SK-N-SH (cell line): ENCODE measurements around the gene DHX16.

Experiments
- CHD2 ChIP-seq: fragments of 150-350 bp; IDR thresholded peaks from 2 replicates; pipeline ENCODE4 v1.6.1; 2018; ENCODE audit warnings: low read length; ENCODE audit not compliant: partially characterized antibody
- CTCF ChIP-seq: fragments of 200-600 bp; sonication (generic); IDR thresholded peaks from 2 replicates; pipeline ENCODE4 v1.6.1; 2017; ENCODE audit warnings: antibody characterized with exemption, mild to moderate bottlenecking, moderate library complexity
- EP300 ChIP-seq, 2 experiments: IDR thresholded peaks; 2 replicates each; pipeline versions ENCODE4 v1.4.0 to v1.6.1; 2012; ENCODE audit warnings: borderline replicate concordance in 1 of 2, low read depth in 1 of 2, low read length in 1 of 2
- GATA2 ChIP-seq: sonication (generic); formaldehyde crosslinking; IDR thresholded peaks from 2 replicates; pipeline ENCODE4 v1.5.0; 2020; ENCODE audit warnings: mild to moderate bottlenecking, missing genetic modification reagents
- MEF2A ChIP-seq: IDR thresholded peaks from 2 replicates; pipeline ENCODE4 v1.4.0; 2012; ENCODE audit warnings: low read depth, borderline replicate concordance
- POLR2AphosphoS5 ChIP-seq: IDR thresholded peaks from 2 replicates; pipeline ENCODE4 v1.6.1; 2012; ENCODE audit warnings: low read depth, low read length
- REST ChIP-seq: IDR thresholded peaks from 2 replicates; pipeline ENCODE4 v1.6.1; 2012; ENCODE audit warnings: mild to moderate bottlenecking, low read depth, low read length, moderate library complexity
- SMC3 ChIP-seq: IDR thresholded peaks from 2 replicates; pipeline ENCODE4 v1.6.1; 2012; ENCODE audit warnings: low read depth, low read length, improper control_type of control experiment
- TEAD4 ChIP-seq: IDR thresholded peaks from 2 replicates; pipeline ENCODE4 v1.4.0; 2012; ENCODE audit warnings: mild to moderate bottlenecking, borderline replicate concordance; ENCODE audit not compliant: insufficient read depth
- USF2 ChIP-seq: fragments of 150-350 bp; IDR thresholded peaks from 2 replicates; pipeline ENCODE4 v1.6.1; 2017; ENCODE audit warnings: antibody characterized with exemption, low read length, low read depth, borderline replicate concordance

- peak in 1 of 2 experiments; percentile 31; a peak in 1 of 4 replicates for TF ChIP-seq EP300 (IDR thresholded peaks at IDR 0.05; ENCODE audit: borderline replicate concordance in 1 of 2, low read depth in 1 of 2, low read length in 1 of 2)
- no peak for TF ChIP-seq CTCF
- peak; percentile 7 for TF ChIP-seq CHD2
- peak; percentile 78 for TF ChIP-seq POLR2AphosphoS5
- TF ChIP-seq USF2: no peak
- 0 out of 2 replicates have a peak, but pooled peaks have one; percentile 31 for TF ChIP-seq TEAD4
- no peak for TF ChIP-seq REST
- no peak for TF ChIP-seq MEF2A
- no peak for TF ChIP-seq SMC3
- no peak for TF ChIP-seq GATA2 (CRISPR knock-in tag)
These were observed 9.6 kb upstream of the DHX16 start for GRCh38 chr6:30682143-30683117.
